ENCODE results near the gene BMP7. TPM values are rescaled to one million over a fixed set of nuclear protein-coding genes. Genes with fewer than 3 reads are reported as not detected.

Gene BMP7
- total RNA-seq, 1 donor from 2014 or later: 17.2 TPM

- H3K9me3 ChIP-seq: no peaks in the 10 kb centered on the region
- TF ChIP-seq, protein P1, sequence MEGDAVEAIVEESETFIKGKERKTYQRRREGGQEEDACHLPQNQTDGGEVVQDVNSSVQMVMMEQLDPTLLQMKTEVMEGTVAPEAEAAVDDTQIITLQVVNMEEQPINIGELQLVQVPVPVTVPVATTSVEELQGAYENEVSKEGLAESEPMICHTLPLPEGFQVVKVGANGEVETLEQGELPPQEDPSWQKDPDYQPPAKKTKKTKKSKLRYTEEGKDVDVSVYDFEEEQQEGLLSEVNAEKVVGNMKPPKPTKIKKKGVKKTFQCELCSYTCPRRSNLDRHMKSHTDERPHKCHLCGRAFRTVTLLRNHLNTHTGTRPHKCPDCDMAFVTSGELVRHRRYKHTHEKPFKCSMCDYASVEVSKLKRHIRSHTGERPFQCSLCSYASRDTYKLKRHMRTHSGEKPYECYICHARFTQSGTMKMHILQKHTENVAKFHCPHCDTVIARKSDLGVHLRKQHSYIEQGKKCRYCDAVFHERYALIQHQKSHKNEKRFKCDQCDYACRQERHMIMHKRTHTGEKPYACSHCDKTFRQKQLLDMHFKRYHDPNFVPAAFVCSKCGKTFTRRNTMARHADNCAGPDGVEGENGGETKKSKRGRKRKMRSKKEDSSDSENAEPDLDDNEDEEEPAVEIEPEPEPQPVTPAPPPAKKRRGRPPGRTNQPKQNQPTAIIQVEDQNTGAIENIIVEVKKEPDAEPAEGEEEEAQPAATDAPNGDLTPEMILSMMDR (IDR thresholded peaks at IDR 0.05): no peak
- TF ChIP-seq POLR2AphosphoS5 (IDR thresholded peaks at IDR 0.05; ENCODE audit: insufficient read depth in 1 of 2, low read depth in 1 of 2) (no peak), POLR2A (IDR thresholded peaks at IDR 0.05) (no peak)
- H3K36me3 ChIP-seq: no peaks in the 10 kb centered on the region
- no peaks in the 10 kb centered on the region for H3K27me3 ChIP-seq
- intact Hi-C loops (cut with DNase I): no loop called here
- H3K27ac ChIP-seq: no peak overlapping the region
- DNase-seq (ENCODE audit: extremely low spot score in 2 of 2): no peak
- H3K4me3 ChIP-seq: no peak overlapping the region
- H3K4me1 ChIP-seq: peaks cover 1% of the 10 kb centered on the region
Measured at GRCh38 chr20:57293995-57294394, 27.6 kb upstream of the BMP7 start.

DNA sequence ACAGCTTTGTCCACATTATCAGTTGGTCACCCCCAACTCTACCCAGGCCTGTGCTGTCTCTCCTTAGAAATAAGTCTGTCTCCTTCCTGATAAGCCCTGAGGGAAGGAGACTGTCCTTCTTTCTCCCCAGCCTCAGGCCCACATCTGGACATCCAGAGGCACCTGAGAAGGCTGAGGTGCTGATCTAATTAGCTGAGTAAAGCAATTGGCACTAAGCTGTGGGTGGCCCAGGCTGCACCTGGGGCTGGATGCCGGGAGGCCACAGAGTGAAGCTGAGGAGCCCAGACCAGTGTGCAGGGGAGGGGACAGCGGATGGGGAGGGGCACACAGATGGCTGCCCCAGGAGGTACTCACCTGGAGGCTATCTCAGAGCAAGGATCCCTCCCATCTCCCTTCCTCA is 26.2 kb upstream of the BMP7 start:
- no peaks in the 10 kb centered on the region for H3K27me3 ChIP-seq
- H3K9me3 ChIP-seq: no peaks in the 10 kb centered on the region
- no peaks in the 10 kb centered on the region for H3K36me3 ChIP-seq
- H3K27ac ChIP-seq: no peak overlapping the region
- no peak overlapping the region for H3K4me3 ChIP-seq
- DNase-seq (ENCODE audit: extremely low spot score in 2 of 2): no peak
- intact Hi-C loops (cut with DNase I): no loop called here
- peaks cover 14% of the 10 kb centered on the region for H3K4me1 ChIP-seq
- no peak for TF ChIP-seq POLR2A (IDR thresholded peaks at IDR 0.05)
- TF ChIP-seq, protein P1 (IDR thresholded peaks at IDR 0.05): no peak
- TF ChIP-seq POLR2AphosphoS5 (IDR thresholded peaks at IDR 0.05; ENCODE audit: insufficient read depth in 1 of 2, low read depth in 1 of 2): no peak

DNA sequence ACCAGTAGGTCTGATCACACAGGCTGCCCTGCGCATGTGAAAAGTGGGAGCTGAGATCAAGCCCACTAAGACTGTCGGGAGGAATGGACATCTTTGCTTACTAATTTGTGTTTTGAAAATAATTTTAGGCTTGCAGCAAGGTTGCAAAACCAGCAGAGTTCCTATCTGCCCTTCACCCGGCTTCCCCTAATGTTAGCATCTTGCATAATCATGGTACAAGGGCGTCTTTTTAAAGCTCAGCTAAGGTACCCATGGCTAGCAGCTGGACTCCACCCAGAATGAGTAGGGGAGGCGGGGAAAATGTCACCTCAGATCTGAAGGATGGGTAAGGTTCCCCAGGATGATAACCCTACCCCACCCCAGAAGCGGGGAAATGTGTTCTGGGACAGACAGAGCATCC is 25.3 kb upstream of the BMP7 start:
- no peak for DNase-seq (ENCODE audit: extremely low spot score in 2 of 2)
- H3K9me3 ChIP-seq: no peaks in the 10 kb centered on the region
- no peaks in the 10 kb centered on the region for H3K27me3 ChIP-seq
- intact Hi-C loops (cut with DNase I): no loop called here
- TF ChIP-seq POLR2AphosphoS5 (IDR thresholded peaks at IDR 0.05; ENCODE audit: insufficient read depth in 1 of 2, low read depth in 1 of 2) (no peak), POLR2A (IDR thresholded peaks at IDR 0.05) (no peak)
- TF ChIP-seq, protein P1 (IDR thresholded peaks at IDR 0.05): no peak
- no peaks in the 10 kb centered on the region for H3K36me3 ChIP-seq
- H3K27ac ChIP-seq: no peak overlapping the region
- H3K4me3 ChIP-seq: no peak overlapping the region
- peaks cover 14% of the 10 kb centered on the region for H3K4me1 ChIP-seq

DNA sequence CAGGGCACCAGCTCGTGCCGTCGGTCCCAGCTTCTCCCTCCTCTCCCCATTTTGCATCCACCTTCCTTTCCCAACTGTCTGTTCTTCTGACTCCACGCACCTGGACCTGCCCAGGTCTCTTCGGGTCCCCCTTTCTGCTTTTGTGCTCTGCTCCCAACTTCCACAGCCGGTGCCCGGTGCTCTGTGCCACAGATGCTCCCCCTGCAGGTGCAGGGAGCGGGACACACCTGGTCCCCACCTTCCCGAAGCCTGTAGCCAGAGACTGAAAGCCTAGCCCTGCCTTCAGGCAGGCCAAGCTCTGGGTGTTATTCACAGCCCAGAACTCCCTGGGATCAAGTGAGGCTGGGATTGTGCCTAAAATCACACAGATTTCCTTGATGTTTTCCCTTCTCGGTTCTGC is 24.6 kb upstream of the BMP7 start:
- H3K27me3 ChIP-seq: no peaks in the 10 kb centered on the region
- intact Hi-C loops (cut with DNase I): no loop called here

DNA sequence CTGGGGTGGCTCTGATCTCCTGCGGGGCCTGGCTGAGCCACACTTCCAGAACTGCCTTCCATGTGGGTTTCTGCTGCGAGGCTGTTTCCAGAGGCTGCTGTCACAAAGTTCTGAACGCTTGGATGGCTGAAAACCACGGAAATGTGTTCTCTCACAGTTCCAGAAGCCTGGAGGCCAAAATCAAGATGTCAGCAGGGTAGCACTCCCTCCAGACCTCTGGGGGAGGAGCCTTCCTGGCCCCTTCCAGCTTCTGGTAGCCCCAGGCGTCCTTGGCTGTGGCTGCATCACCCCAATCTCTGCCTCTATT is 23.7 kb upstream of the BMP7 start:
- intact Hi-C loops (cut with DNase I): no loop called here
- no peak overlapping the region for H3K27ac ChIP-seq
- TF ChIP-seq POLR2AphosphoS5 (IDR thresholded peaks at IDR 0.05; ENCODE audit: insufficient read depth in 1 of 2, low read depth in 1 of 2): no peak
- TF ChIP-seq, protein P1 (IDR thresholded peaks at IDR 0.05): no peak
- no peak for TF ChIP-seq POLR2A (IDR thresholded peaks at IDR 0.05)

More for the DNA sequence above, 24.6 kb upstream of the BMP7 start:
- Histone ChIP-seq H3K4me1 (peaks cover 14% of the 10 kb centered on the region), H3K9me3 (no peaks in the 10 kb centered on the region), H3K27ac (no peak overlapping the region), H3K4me3 (no peak overlapping the region), H3K36me3 (no peaks in the 10 kb centered on the region)
- TF ChIP-seq POLR2A (IDR thresholded peaks at IDR 0.05) (no peak), POLR2AphosphoS5 (IDR thresholded peaks at IDR 0.05; ENCODE audit: insufficient read depth in 1 of 2, low read depth in 1 of 2) (no peak)
- TF ChIP-seq, protein P1 (IDR thresholded peaks at IDR 0.05): no peak
- no peak for DNase-seq (ENCODE audit: extremely low spot score in 2 of 2)

More for the DNA sequence above, 23.7 kb upstream of the BMP7 start:
- H3K4me1 ChIP-seq: peaks cover 14% of the 10 kb centered on the region
- DNase-seq (ENCODE audit: extremely low spot score in 2 of 2): no peak
- no peaks in the 10 kb centered on the region for H3K27me3 ChIP-seq
- no peaks in the 10 kb centered on the region for H3K36me3 ChIP-seq
- H3K4me3 ChIP-seq: no peak overlapping the region
- no peaks in the 10 kb centered on the region for H3K9me3 ChIP-seq
